ENCODE data around the gene WWTR1.

Gene WWTR1

GRCh38 chr3:149592758-149593240 is 65.0 kb downstream of the WWTR1 start:
- no peak for DNase-seq (ENCODE audit: low read depth)

GRCh38 chr3:149590691-149591441 is 67.0 kb downstream of the WWTR1 start:
- no peak for DNase-seq (ENCODE audit: low read depth)

DNA sequence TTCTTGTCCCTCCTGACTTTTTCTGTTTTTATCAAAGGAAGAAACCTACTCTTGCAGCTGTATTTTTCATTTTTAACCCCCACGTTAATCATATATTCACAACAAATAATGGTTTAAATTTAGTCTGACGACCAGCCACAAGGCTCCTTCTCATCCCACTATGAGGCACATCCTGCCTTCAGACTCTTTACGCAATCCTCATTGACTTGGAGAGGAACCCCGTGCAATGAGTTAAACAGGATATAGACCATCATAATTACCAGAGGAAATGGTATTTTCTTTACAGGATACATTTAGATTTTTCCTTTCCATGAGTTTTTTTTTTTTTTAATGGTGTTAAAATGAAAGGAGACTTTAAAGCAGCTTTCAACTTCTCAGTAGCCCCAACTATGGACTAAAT is 68.5 kb downstream of the WWTR1 start:
- DNase-seq (ENCODE audit: low read depth) = peak; percentile 74

DNA sequence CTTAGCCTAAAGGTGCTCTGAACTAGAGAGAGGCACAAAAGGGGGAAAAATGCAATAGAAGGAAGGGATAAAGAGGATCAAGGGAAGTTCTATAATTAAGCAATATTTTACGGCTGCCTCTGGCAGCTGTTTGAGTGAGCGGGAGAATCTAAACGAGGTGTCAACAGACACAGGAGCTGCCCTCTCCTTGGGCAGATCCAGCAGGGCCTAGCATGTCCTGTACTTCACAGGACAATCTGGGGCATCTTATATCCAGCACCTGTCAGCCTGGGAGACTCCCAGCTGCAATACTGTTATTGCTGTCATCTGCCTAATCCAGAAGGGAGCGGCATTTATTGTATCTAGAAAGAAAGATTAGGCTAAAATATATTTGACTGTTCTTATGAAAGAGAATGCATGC is 68.9 kb downstream of the WWTR1 start:
- DNase-seq (ENCODE audit: low read depth) = no peak

- no peak for DNase-seq (ENCODE audit: low read depth)
Measured at GRCh38 chr3:149587383-149587782, 70.4 kb downstream of the WWTR1 start.

GRCh38 chr3:149586871-149587270 is 71.0 kb downstream of the WWTR1 start:
- no peak for DNase-seq (ENCODE audit: low read depth)

DNA sequence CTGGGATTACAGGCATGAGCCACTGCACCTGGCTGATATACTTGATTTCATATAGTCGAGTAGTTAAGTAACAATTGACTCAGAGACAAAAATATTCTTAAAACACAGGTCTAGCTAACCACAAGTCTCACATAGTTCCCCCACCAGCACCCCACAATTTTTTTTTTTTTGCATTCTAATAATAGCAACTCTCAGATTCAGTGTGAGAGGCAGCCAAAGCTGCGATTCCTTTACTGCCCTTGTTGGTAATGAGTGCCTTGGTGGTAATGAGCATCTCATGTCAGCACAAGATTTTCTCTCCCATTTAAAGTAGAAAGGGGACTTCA is 72.5 kb downstream of the WWTR1 start:
- DNase-seq (ENCODE audit: low read depth) = no peak

- DNase-seq (ENCODE audit: low read depth) = no peak
Measured at GRCh38 chr3:149583921-149584635, 73.7 kb downstream of the WWTR1 start.

DNA sequence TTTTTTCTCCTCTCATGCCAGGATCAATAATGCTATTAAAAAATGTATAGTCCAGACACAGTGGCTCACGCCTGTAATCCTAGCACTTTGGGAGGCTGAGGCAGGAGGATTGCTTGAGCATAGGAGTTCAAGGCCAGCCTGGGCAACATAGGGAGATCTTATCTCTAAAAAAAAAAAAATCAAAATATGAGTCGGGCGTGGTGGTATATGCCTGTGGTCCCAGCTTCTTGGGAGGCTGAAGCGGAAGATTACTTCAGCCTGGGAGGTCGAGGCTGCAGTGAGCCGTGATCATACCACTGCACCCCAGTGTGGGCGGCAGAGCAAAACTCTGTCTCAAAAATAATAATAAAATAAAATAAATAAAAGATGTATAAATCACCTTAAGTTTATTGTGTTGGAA is 75.4 kb downstream of the WWTR1 start:
- DNase-seq (ENCODE audit: low read depth) = no peak

- DNase-seq (ENCODE audit: low read depth) = no peak
Measured at GRCh38 chr3:149581681-149582370, 76.0 kb downstream of the WWTR1 start.

- DNase-seq (ENCODE audit: low read depth) = no peak
Measured at GRCh38 chr3:149581248-149581647, 76.6 kb downstream of the WWTR1 start.

GRCh38 chr3:149579838-149580542 is 77.8 kb downstream of the WWTR1 start:
- peak; percentile 70 for DNase-seq (ENCODE audit: low read depth)

GRCh38 chr3:149579161-149579560 is 78.7 kb downstream of the WWTR1 start:
- no peak for DNase-seq (ENCODE audit: low read depth)

DNA sequence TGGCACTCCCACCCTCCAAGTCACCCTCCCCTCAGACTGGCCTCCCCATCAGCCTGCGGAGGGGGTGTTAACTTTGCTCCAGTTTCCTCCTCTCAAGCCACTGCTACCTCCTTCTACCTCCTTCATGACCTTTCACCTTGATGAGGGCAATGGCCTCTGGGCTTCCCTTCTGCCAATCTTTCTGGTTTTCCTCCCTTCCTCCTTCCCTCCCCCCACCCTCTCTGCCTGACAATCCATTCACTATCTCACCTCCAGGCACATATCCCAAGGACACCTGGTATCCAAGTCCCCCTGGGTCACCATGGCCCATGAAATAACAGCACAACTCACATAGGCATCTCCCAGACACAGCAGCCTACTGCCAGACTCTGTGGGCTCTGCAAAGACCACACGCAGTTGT is 80.0 kb downstream of the WWTR1 start:
- no peak for DNase-seq (ENCODE audit: low read depth)

GRCh38 chr3:149575961-149576564 is 81.8 kb downstream of the WWTR1 start:
- DNase-seq (ENCODE audit: low read depth) = peak; percentile 98

DNA sequence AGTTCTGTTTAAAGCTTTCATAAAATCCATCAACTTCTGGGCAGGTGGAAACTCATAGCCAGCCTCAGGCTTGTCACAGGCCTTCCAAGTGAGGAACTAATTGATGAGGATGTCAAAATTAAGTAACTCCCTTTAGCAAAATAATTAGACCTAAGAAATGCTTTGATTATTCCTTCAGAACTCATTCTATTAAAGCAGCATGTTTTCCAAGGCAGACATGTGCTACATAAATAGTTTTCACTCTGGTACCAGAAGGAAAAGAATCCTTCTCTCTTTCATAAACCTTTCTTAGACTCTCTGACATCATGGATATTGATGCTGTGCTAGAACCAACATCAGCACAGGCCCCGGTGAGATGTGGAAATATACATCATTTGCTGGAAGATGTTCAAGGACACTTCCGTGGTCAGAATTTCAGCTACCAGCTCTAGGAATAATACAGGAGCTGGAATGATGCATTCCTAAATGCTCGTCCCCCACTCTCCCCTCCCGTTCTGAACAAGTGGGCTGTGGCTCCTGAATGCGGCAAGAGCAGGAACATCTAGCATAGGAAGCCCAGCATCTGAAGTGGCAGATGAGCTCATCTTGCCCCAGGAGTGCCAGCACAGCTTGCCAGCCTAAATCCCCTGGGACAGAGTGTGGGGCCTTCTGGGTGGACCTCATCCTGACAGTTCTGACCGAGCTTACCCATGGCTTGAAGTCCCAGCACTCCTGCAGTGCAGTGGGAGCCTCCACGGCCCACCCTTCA is 82.4 kb downstream of the WWTR1 start:
- peak; percentile 94 for DNase-seq (ENCODE audit: low read depth)

DNA sequence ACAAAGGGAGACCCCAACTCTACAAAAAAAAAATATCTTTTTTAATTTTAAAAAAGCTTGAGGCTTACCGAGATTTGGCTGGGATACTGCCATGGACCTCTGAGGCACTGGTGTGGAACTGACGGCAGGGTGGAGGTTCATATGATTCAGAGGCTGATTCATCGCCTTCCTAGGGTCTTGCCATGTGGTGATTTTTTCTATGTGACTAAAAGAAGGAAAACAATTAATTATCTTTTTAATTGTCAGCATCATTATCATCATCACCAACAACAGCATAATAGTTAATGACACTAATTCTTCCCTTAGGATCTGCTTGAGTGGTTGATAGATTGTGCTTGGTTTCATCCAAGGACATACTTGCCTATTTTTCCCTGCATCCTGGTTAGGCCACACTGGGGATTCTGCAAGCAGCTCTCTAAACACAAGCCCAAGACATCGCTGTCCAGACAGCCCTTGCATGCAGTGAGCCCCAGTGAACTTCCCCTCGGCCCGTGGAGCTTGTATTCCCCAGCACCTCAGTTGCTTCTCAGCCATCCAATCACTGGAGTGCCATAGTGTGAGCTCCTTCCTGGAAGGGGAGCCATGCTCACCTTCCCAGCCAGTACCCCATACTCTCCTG is 84.9 kb downstream of the WWTR1 start:
- DNase-seq (ENCODE audit: low read depth) = peak; percentile 76

DNA sequence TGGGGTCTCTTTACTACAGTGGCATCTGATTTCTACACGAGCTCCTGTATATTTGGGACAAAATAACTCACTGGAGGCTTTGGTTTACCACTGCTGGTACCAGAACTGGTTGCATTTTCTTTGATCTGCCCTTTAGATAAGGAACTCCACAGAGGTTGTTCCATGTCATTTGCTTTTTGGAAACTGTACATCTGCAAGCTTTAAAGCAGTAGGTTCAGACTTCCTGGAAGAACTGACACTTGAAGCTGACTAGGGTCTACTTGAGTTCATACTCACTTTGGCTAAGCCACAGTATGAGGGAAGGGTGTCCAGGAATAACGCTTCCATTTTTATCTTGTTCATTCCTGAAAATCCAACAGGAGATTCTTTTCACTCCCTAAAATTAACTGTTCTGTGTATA is 86.4 kb downstream of the WWTR1 start:
- DNase-seq (ENCODE audit: low read depth) = no peak

- no peak for DNase-seq (ENCODE audit: low read depth)
Measured at GRCh38 chr3:149570016-149570415, 87.8 kb downstream of the WWTR1 start.

DNA sequence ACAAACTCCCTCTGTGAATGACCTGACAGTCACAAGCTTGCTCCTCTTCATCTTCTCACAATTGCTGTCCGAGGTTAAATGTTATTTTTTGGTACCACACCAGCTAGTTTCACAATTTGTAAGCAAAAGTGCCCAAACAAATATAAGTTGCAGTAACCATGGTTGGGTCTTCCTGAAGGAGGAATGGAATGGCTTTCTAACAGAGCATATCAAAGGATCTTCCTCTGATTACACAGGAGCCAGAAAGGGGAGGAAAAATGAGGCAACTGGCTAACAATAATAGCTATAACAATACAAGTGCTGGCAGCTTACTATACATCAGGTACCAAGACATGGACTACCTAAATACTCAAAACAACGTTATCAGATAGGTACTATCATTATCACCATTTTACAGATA is 90.4 kb downstream of the WWTR1 start:
- DNase-seq (ENCODE audit: low read depth) = no peak

All from HS-5 (cell line).